HepG2 (cell line): Measurements from ENCODE around the gene SLC7A8. TPM values are rescaled to one million over a fixed set of nuclear protein-coding genes. Genes with fewer than 3 reads are reported as not detected.

Experiments
- CBFB ChIP-seq: sonication (generic); formaldehyde crosslinking; IDR thresholded peaks from 2 replicates; pipeline ENCODE4 v1.4.0; 2020; ENCODE audit warnings: missing genetic modification reagents
- CEBPG ChIP-seq: IDR thresholded peaks from 2 replicates; pipeline ENCODE4 v1.6.1; 2016
- EZH2 ChIP-seq: conservative IDR thresholded peaks from 2 replicates; pipeline ENCODE4 v1.6.1; 2012; ENCODE audit warnings: mild to moderate bottlenecking, low read depth, low read length, moderate library complexity
- JUN ChIP-seq: sonication (generic); formaldehyde crosslinking; IDR thresholded peaks from 2 replicates; pipeline ENCODE4 v1.4.0; 2020; ENCODE audit warnings: mild to moderate bottlenecking, missing genetic modification reagents
- KLF6 ChIP-seq: IDR thresholded peaks from 2 replicates; pipeline ENCODE4 v1.8.0; 2016; ENCODE audit warnings: missing biosample characterization, missing genetic modification reagents
- SIN3A ChIP-seq: IDR thresholded peaks from 2 replicates; pipeline ENCODE4 v1.6.1; 2011; ENCODE audit warnings: low read depth, mild to moderate bottlenecking, control low read depth, low read length, borderline replicate concordance
- SNAPC2 ChIP-seq: sonication (generic); formaldehyde crosslinking; IDR thresholded peaks from 2 replicates; pipeline ENCODE4 v1.8.1; 2022; ENCODE audit warnings: mild to moderate bottlenecking, missing genetic modification reagents
- U2AF2 ChIP-seq: fragments of 200-400 bp; formaldehyde crosslinking; IDR thresholded peaks from 2 replicates; pipeline ENCODE4 v1.6.1; 2017; ENCODE audit warnings: low read depth, mild to moderate bottlenecking, low read length
- ZNF33A ChIP-seq: sonication (generic); formaldehyde crosslinking; IDR thresholded peaks from 2 replicates; pipeline ENCODE4 v1.5.1; 2020; ENCODE audit warnings: missing genetic modification reagents, mild to moderate bottlenecking, moderate library complexity, borderline replicate concordance
- ZNF382 ChIP-seq: sonication (generic); formaldehyde crosslinking; IDR thresholded peaks from 2 replicates; pipeline ENCODE4 v1.5.0; 2020; ENCODE audit warnings: missing genetic modification reagents, mild to moderate bottlenecking, borderline replicate concordance
- ZNF431 ChIP-seq: sonication (generic); formaldehyde crosslinking; IDR thresholded peaks from 2 replicates; pipeline ENCODE4 v1.9.0; 2022; ENCODE audit warnings: missing genetic modification reagents, low read depth, mild to moderate bottlenecking, borderline replicate concordance
- ZNF501 ChIP-seq: sonication (generic); formaldehyde crosslinking; IDR thresholded peaks from 2 replicates; pipeline ENCODE4 v1.5.1; 2020; ENCODE audit warnings: mild to moderate bottlenecking, moderate library complexity, missing genetic modification reagents
- ZNF670 ChIP-seq: sonication (generic); formaldehyde crosslinking; IDR thresholded peaks from 2 replicates; pipeline ENCODE4 v1.8.0; 2022; ENCODE audit warnings: mild to moderate bottlenecking, missing genetic modification reagents, borderline replicate concordance
- ZNF674 ChIP-seq: sonication (generic); formaldehyde crosslinking; IDR thresholded peaks from 2 replicates; pipeline ENCODE4 v1.5.0; 2020; ENCODE audit warnings: low read depth, mild to moderate bottlenecking, missing genetic modification reagents
- ZNF816 ChIP-seq: sonication (generic); formaldehyde crosslinking; IDR thresholded peaks from 2 replicates; pipeline ENCODE4 v1.8.0; 2022; ENCODE audit warnings: missing genetic modification reagents, mild to moderate bottlenecking, borderline replicate concordance
- polyA plus RNA-seq, 8 experiments: library from polyadenylated mRNA; depleted of rRNA in 3 of 8; stranded (reverse) in 7 of 8; unstranded in 1 of 8; fragments of >200 nt; fragmentation: Illumina TruSeq in 4 of 8; extraction: Trizol in 4 of 8; gene quantifications; 2 replicates each; pipeline versions ENCODE4 v1.2.1 to v1.2.3, GENCODE V29; 2011 to 2016; ENCODE audit warnings: low read depth in 4 of 8, missing spikeins in 1 of 8, mixed read lengths in 1 of 8; ENCODE audit not compliant: insufficient read depth in 1 of 8
- total RNA-seq, 5 experiments: library from RNA; depleted of rRNA; stranded (reverse); fragments of >200 nt; fragmentation: Illumina TruSeq; extraction: Trizol; gene quantifications; 2 replicates each; pipeline ENCODE4 v1.2.3, GENCODE V29; 2016; ENCODE audit warnings: low read depth in 1 of 5
- TF ChIP-seq, protein P1 (sequence below): sonication (generic); formaldehyde crosslinking; IDR thresholded peaks from 2 replicates; pipeline ENCODE4 v1.5.1; 2020; ENCODE audit warnings: missing genetic modification reagents, mild to moderate bottlenecking, borderline replicate concordance
- TF ChIP-seq, protein P2 (sequence below): IDR thresholded peaks from 2 replicates; pipeline ENCODE4 v1.6.1; 2016; ENCODE audit warnings: low read depth, missing genetic modification reagents, missing compliant biosample characterization
- TF ChIP-seq, protein P3 (sequence below), 2 experiments: fragments of 450-650 bp in 1 of 2; sonication (generic) in 1 of 2; formaldehyde crosslinking; IDR thresholded peaks; 2 replicates each; pipeline versions ENCODE4 v1.5.0 to v1.8.0; 2020 to 2022; ENCODE audit warnings: mild to moderate bottlenecking in 1 of 2, missing genetic modification reagents in 1 of 2
- TF ChIP-seq, protein P4 (sequence below): sonication (generic); formaldehyde crosslinking; IDR thresholded peaks from 2 replicates; pipeline ENCODE4 v1.4.0; 2020; ENCODE audit warnings: low read depth, mild to moderate bottlenecking, missing genetic modification reagents
- TF ChIP-seq, protein P5 (sequence below): sonication (generic); formaldehyde crosslinking; IDR thresholded peaks from 2 replicates; pipeline ENCODE4 v1.8.0; 2022; ENCODE audit warnings: mild to moderate bottlenecking, missing genetic modification reagents

The SLC7A8 gene
- total and polyA plus RNA-seq, 2 of the 13 experiments (the other 11 are each of a cell fraction or from before 2014, with no cell fraction given) = 0.25 TPM; not detected in 1

DNA sequence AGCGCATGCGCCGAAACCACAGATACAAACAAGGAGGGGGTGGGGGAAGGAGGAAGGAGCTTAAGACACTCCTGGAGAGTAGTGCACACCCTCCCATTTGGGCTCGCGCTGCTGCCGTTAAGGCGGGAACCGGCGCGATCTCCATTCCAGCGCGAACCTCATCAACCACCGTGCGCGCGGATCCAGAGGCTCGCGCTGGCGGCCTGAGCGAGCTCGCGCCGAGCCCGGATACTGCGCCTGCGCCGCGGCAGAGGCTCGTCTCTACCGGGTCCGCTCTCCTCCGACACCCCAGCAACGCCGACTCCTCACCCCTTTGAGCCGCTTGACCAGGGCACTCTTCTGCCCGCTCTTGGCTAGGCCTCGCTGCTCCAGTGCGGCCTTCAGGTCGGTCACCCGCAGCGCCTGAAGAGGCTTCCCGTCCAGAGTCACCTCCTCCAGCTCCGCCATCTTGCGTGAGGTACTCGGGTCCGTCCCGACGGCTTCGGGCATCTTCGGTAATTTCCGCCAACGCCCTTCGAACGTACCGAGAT is 88.7 kb downstream of the SLC7A8 start, which contains the start of gene ACIN1 (continued):
- TF ChIP-seq ZNF674 (CRISPR knock-in tag) = 0 out of 2 replicates have a peak, but pooled peaks have one; percentile 70
- TF ChIP-seq ZNF670 (CRISPR knock-in tag) = peak; percentile 95; the same call in 1 of the 2 replicates
- TF ChIP-seq, protein P1, sequence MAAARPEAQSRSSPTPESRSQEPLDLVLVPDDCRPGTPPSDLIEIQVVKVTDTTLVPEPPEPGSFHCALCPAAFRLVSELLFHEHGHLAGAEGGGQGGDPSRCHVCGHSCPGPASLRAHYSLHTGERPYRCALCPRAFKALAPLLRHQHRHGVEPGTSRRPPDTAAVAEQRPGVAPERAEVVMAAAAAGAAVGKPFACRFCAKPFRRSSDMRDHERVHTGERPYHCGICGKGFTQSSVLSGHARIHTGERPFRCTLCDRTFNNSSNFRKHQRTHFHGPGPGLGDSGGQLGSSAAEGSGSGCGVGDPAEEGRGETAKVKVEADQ (CRISPR knock-in tag) = peak; percentile 96; the same call in 1 of the 2 replicates
- no peak for TF ChIP-seq ZNF382 (CRISPR knock-in tag)
- TF ChIP-seq KLF6 (CRISPR knock-in tag) = peak; percentile 75; the same call in 1 of the 2 replicates
- TF ChIP-seq CEBPG (CRISPR knock-in tag) = 0 out of 2 replicates have a peak, but pooled peaks have one; percentile 44
- no peak for TF ChIP-seq ZNF431 (CRISPR knock-in tag)
- TF ChIP-seq SIN3A = peak; percentile 29; the same call in 1 of the 2 replicates
- TF ChIP-seq ZNF33A (CRISPR knock-in tag) = no peak; the same call in 1 of the 2 replicates
- TF ChIP-seq, protein P2, sequence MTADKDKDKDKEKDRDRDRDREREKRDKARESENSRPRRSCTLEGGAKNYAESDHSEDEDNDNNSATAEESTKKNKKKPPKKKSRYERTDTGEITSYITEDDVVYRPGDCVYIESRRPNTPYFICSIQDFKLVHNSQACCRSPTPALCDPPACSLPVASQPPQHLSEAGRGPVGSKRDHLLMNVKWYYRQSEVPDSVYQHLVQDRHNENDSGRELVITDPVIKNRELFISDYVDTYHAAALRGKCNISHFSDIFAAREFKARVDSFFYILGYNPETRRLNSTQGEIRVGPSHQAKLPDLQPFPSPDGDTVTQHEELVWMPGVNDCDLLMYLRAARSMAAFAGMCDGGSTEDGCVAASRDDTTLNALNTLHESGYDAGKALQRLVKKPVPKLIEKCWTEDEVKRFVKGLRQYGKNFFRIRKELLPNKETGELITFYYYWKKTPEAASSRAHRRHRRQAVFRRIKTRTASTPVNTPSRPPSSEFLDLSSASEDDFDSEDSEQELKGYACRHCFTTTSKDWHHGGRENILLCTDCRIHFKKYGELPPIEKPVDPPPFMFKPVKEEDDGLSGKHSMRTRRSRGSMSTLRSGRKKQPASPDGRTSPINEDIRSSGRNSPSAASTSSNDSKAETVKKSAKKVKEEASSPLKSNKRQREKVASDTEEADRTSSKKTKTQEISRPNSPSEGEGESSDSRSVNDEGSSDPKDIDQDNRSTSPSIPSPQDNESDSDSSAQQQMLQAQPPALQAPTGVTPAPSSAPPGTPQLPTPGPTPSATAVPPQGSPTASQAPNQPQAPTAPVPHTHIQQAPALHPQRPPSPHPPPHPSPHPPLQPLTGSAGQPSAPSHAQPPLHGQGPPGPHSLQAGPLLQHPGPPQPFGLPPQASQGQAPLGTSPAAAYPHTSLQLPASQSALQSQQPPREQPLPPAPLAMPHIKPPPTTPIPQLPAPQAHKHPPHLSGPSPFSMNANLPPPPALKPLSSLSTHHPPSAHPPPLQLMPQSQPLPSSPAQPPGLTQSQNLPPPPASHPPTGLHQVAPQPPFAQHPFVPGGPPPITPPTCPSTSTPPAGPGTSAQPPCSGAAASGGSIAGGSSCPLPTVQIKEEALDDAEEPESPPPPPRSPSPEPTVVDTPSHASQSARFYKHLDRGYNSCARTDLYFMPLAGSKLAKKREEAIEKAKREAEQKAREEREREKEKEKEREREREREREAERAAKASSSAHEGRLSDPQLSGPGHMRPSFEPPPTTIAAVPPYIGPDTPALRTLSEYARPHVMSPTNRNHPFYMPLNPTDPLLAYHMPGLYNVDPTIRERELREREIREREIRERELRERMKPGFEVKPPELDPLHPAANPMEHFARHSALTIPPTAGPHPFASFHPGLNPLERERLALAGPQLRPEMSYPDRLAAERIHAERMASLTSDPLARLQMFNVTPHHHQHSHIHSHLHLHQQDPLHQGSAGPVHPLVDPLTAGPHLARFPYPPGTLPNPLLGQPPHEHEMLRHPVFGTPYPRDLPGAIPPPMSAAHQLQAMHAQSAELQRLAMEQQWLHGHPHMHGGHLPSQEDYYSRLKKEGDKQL = peak; percentile 33; the same call in 1 of the 2 replicates
- TF ChIP-seq CBFB (CRISPR knock-in tag) = 0 out of 2 replicates have a peak, but pooled peaks have one; percentile 80
- peak; percentile 98 for TF ChIP-seq ZNF501 (CRISPR knock-in tag)
- TF ChIP-seq ZNF816 (CRISPR knock-in tag) = peak; percentile 62; the same call in 1 of the 2 replicates
- TF ChIP-seq, protein P3, sequence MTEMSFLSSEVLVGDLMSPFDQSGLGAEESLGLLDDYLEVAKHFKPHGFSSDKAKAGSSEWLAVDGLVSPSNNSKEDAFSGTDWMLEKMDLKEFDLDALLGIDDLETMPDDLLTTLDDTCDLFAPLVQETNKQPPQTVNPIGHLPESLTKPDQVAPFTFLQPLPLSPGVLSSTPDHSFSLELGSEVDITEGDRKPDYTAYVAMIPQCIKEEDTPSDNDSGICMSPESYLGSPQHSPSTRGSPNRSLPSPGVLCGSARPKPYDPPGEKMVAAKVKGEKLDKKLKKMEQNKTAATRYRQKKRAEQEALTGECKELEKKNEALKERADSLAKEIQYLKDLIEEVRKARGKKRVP (CRISPR knock-in tag; IDR thresholded peaks at IDR 0.05) = no peak
- TF ChIP-seq U2AF2 = no peak
- peak; percentile 65 for TF ChIP-seq JUN
- peak; percentile 92 for TF ChIP-seq SNAPC2
- TF ChIP-seq, protein P4, sequence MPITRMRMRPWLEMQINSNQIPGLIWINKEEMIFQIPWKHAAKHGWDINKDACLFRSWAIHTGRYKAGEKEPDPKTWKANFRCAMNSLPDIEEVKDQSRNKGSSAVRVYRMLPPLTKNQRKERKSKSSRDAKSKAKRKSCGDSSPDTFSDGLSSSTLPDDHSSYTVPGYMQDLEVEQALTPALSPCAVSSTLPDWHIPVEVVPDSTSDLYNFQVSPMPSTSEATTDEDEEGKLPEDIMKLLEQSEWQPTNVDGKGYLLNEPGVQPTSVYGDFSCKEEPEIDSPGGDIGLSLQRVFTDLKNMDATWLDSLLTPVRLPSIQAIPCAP (CRISPR knock-in tag) = peak; percentile 94; the same call in 1 of the 2 replicates
- TF ChIP-seq EZH2 = no peak
- TF ChIP-seq, protein P5, sequence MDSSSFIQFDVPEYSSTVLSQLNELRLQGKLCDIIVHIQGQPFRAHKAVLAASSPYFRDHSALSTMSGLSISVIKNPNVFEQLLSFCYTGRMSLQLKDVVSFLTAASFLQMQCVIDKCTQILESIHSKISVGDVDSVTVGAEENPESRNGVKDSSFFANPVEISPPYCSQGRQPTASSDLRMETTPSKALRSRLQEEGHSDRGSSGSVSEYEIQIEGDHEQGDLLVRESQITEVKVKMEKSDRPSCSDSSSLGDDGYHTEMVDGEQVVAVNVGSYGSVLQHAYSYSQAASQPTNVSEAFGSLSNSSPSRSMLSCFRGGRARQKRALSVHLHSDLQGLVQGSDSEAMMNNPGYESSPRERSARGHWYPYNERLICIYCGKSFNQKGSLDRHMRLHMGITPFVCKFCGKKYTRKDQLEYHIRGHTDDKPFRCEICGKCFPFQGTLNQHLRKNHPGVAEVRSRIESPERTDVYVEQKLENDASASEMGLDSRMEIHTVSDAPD (CRISPR knock-in tag) = peak; percentile 85
